ENCODE results near the gene PARD3. TPM values are rescaled to one million over a fixed set of nuclear protein-coding genes. Genes with fewer than 3 reads are reported as not detected.

The PARD3 gene
- total and polyA plus RNA-seq, 7 experiments from 2014 or later: 0.19 to 1.2 (median 0.43) TPM

- Mint-ChIP-seq H3K4me3 (no peak overlapping the region), H3K27me3 (peaks cover 0 to 5% (median 0%) of the 10 kb centered on the region in 5 donors), H3K36me3 (no peaks in the 10 kb centered on the region), H3K9me3 (no peaks in the 10 kb centered on the region), H3K27ac (no peak overlapping the region), H3K4me1 (peaks cover 0 to under 1% (median 0%) of the 10 kb centered on the region in 7 donors)
- CTCF ChIA-PET: no interaction called here
- no peak for ATAC-seq
- Histone ChIP-seq H3K36me3 (ENCODE audit: control insufficient read depth in 2 of 3, insufficient read depth in 3 of 3, low read length in 3 of 3) (no peaks in the 10 kb centered on the region), H3K27ac (ENCODE audit: low read depth, low read length) (no peak overlapping the region), H3K4me1 (ENCODE audit: control insufficient read depth in 2 of 2, insufficient read depth in 2 of 2, low read length in 2 of 2) (no peaks in the 10 kb centered on the region), H3K9me3 (ENCODE audit: control insufficient read depth in 2 of 3, low read length in 3 of 3) (no peaks in the 10 kb centered on the region), H3K27me3 (ENCODE audit: control insufficient read depth in 2 of 2, insufficient read depth in 2 of 2, low read length in 2 of 2) (no peaks in the 10 kb centered on the region), H3K4me3 (ENCODE audit: low read length) (no peak overlapping the region)
- intact Hi-C loops (cut with micrococcal nuclease): no loop called here
- POLR2A ChIA-PET: no interaction called here
- DNase-seq: no peak
Measured at GRCh38 chr10:34334908-34335307, 480.2 kb downstream of the PARD3 start.

DNA sequence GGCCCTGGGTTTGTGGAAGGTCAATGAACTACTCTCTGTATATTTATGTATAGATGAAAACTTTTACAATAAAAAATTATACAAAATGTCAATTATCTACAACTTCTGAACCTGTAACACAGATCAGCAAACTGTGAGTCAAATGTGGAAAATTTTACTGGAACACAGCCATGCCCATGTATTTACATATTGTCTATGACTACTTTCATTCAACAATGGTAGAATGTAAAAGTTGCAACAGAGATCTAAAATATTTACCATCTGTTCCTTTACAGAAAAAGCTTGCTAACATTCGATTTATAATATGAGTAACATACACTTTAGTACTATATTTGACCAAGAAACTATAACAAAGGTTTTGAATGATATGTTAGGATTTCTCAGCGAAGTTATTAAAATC lies 481.6 kb downstream of the PARD3 start:
- H3K36me3 Mint-ChIP-seq: no peaks in the 10 kb centered on the region
- CTCF ChIA-PET: no interaction called here
- Histone ChIP-seq H3K27me3 (ENCODE audit: control insufficient read depth in 2 of 2, insufficient read depth in 2 of 2, low read length in 2 of 2) (no peaks in the 10 kb centered on the region), H3K4me1 (ENCODE audit: control insufficient read depth in 2 of 2, insufficient read depth in 2 of 2, low read length in 2 of 2) (no peaks in the 10 kb centered on the region), H3K36me3 (ENCODE audit: control insufficient read depth in 2 of 3, insufficient read depth in 3 of 3, low read length in 3 of 3) (no peaks in the 10 kb centered on the region), H3K27ac (ENCODE audit: low read depth, low read length) (no peak overlapping the region), H3K9me3 (ENCODE audit: control insufficient read depth in 2 of 3, low read length in 3 of 3) (no peaks in the 10 kb centered on the region), H3K4me3 (ENCODE audit: low read length) (no peak overlapping the region)
- no peak overlapping the region for H3K4me3 Mint-ChIP-seq
- no peak overlapping the region for H3K27ac Mint-ChIP-seq
- ATAC-seq: no peak
- DNase-seq: no peak
- POLR2A ChIA-PET: no interaction called here
- intact Hi-C loops (cut with micrococcal nuclease): no loop called here
- H3K27me3 Mint-ChIP-seq: peaks cover 0 to 5% (median 0%) of the 10 kb centered on the region in 5 donors
- no peaks in the 10 kb centered on the region for H3K4me1 Mint-ChIP-seq
- no peaks in the 10 kb centered on the region for H3K9me3 Mint-ChIP-seq

- intact Hi-C loops (cut with micrococcal nuclease): no loop called here
- DNase-seq (no peak), ATAC-seq (no peak)
- no peak overlapping the region for H3K27ac Mint-ChIP-seq
- no peaks in the 10 kb centered on the region for H3K36me3 Mint-ChIP-seq
- peaks cover 0 to 5% (median 0%) of the 10 kb centered on the region in 5 donors for H3K27me3 Mint-ChIP-seq
- no peaks in the 10 kb centered on the region for H3K4me1 Mint-ChIP-seq
- no peaks in the 10 kb centered on the region for H3K27me3 ChIP-seq (ENCODE audit: control insufficient read depth in 2 of 2, insufficient read depth in 2 of 2, low read length in 2 of 2)
- H3K4me3 ChIP-seq (ENCODE audit: low read length): no peak overlapping the region
- H3K27ac ChIP-seq (ENCODE audit: low read depth, low read length): no peak overlapping the region
- no peaks in the 10 kb centered on the region for H3K36me3 ChIP-seq (ENCODE audit: control insufficient read depth in 2 of 3, insufficient read depth in 3 of 3, low read length in 3 of 3)
- H3K9me3 Mint-ChIP-seq: no peaks in the 10 kb centered on the region
- ChIA-PET POLR2A (no interaction called here), CTCF (no interaction called here)
- no peak overlapping the region for H3K4me3 Mint-ChIP-seq
- H3K9me3 ChIP-seq (ENCODE audit: control insufficient read depth in 2 of 3, low read length in 3 of 3): no peaks in the 10 kb centered on the region
- H3K4me1 ChIP-seq (ENCODE audit: control insufficient read depth in 2 of 2, insufficient read depth in 2 of 2, low read length in 2 of 2): no peaks in the 10 kb centered on the region
Measured at GRCh38 chr10:34327184-34327583, 487.9 kb downstream of the PARD3 start.

GRCh38 chr10:34323192-34323591 lies 491.9 kb downstream of the PARD3 start:
- no peaks in the 10 kb centered on the region for H3K9me3 Mint-ChIP-seq
- Histone ChIP-seq H3K4me1 (ENCODE audit: control insufficient read depth in 2 of 2, insufficient read depth in 2 of 2, low read length in 2 of 2) (no peaks in the 10 kb centered on the region), H3K27me3 (ENCODE audit: control insufficient read depth in 2 of 2, insufficient read depth in 2 of 2, low read length in 2 of 2) (no peaks in the 10 kb centered on the region), H3K9me3 (ENCODE audit: control insufficient read depth in 2 of 3, low read length in 3 of 3) (no peaks in the 10 kb centered on the region), H3K4me3 (ENCODE audit: low read length) (no peak overlapping the region), H3K36me3 (ENCODE audit: control insufficient read depth in 2 of 3, insufficient read depth in 3 of 3, low read length in 3 of 3) (no peaks in the 10 kb centered on the region), H3K27ac (ENCODE audit: low read depth, low read length) (no peak overlapping the region)
- CTCF ChIA-PET: no interaction called here
- DNase-seq: no peak
- H3K27ac Mint-ChIP-seq: no peak overlapping the region
- intact Hi-C loops (cut with micrococcal nuclease): no loop called here
- no peaks in the 10 kb centered on the region for H3K36me3 Mint-ChIP-seq
- H3K4me1 Mint-ChIP-seq: no peaks in the 10 kb centered on the region
- POLR2A ChIA-PET: no interaction called here
- no peak overlapping the region for H3K4me3 Mint-ChIP-seq
- H3K27me3 Mint-ChIP-seq: peaks cover 0 to 4% (median 0%) of the 10 kb centered on the region in 5 donors
- ATAC-seq: no peak

DNA sequence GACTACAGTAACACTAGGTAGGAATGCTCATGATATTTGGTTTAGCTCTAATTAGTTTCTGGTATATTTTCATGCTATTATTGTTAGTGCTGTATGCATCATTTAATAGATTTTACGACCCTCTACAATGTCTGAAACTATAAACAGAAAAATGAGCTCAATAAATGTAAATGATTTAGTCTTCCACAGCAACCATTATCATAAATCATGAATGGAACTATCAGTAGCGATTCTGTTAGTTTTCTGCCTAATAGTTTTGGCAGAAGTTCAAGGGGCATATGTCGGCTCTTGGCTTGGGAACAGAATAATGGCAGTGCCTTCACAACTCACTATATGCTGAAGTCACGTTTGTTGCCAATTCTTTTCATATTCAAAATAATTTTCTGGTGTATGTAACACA lies 494.8 kb downstream of the PARD3 start:
- Mint-ChIP-seq H3K36me3 (no peaks in the 10 kb centered on the region), H3K4me1 (no peaks in the 10 kb centered on the region), H3K27ac (no peak overlapping the region), H3K4me3 (no peak overlapping the region), H3K9me3 (no peaks in the 10 kb centered on the region), H3K27me3 (peaks cover 0 to 3% (median 0%) of the 10 kb centered on the region in 5 donors)
- Histone ChIP-seq H3K36me3 (ENCODE audit: control insufficient read depth in 2 of 3, insufficient read depth in 3 of 3, low read length in 3 of 3) (no peaks in the 10 kb centered on the region), H3K27me3 (ENCODE audit: control insufficient read depth in 2 of 2, insufficient read depth in 2 of 2, low read length in 2 of 2) (no peaks in the 10 kb centered on the region), H3K4me1 (ENCODE audit: control insufficient read depth in 2 of 2, insufficient read depth in 2 of 2, low read length in 2 of 2) (no peaks in the 10 kb centered on the region), H3K9me3 (ENCODE audit: control insufficient read depth in 2 of 3, low read length in 3 of 3) (no peaks in the 10 kb centered on the region), H3K4me3 (ENCODE audit: low read length) (no peak overlapping the region), H3K27ac (ENCODE audit: low read depth, low read length) (no peak overlapping the region)
- ATAC-seq (no peak), DNase-seq (no peak)
- POLR2A ChIA-PET: no interaction called here
- intact Hi-C loops (cut with micrococcal nuclease): no loop called here
- CTCF ChIA-PET: no interaction called here

- H3K9me3 ChIP-seq (ENCODE audit: control insufficient read depth in 2 of 3, low read length in 3 of 3): no peaks in the 10 kb centered on the region
- no peak for ATAC-seq
- no peak overlapping the region for H3K4me3 ChIP-seq (ENCODE audit: low read length)
- H3K4me1 ChIP-seq (ENCODE audit: control insufficient read depth in 2 of 2, insufficient read depth in 2 of 2, low read length in 2 of 2): no peaks in the 10 kb centered on the region
- no peaks in the 10 kb centered on the region for H3K36me3 ChIP-seq (ENCODE audit: control insufficient read depth in 2 of 3, insufficient read depth in 3 of 3, low read length in 3 of 3)
- Mint-ChIP-seq H3K4me1 (peaks cover 0 to 3% (median 0%) of the 10 kb centered on the region in 7 donors), H3K27ac (no peak overlapping the region), H3K9me3 (no peaks in the 10 kb centered on the region), H3K36me3 (no peaks in the 10 kb centered on the region), H3K27me3 (peaks cover 0 to 3% (median 0%) of the 10 kb centered on the region in 5 donors), H3K4me3 (no peak overlapping the region)
- intact Hi-C loops (cut with micrococcal nuclease): no loop called here
- H3K27ac ChIP-seq (ENCODE audit: low read depth, low read length): no peak overlapping the region
- DNase-seq: no peak
- H3K27me3 ChIP-seq (ENCODE audit: control insufficient read depth in 2 of 2, insufficient read depth in 2 of 2, low read length in 2 of 2): no peaks in the 10 kb centered on the region
- ChIA-PET POLR2A (no interaction called here), CTCF (no interaction called here)
Measured at GRCh38 chr10:34319197-34319846, 495.8 kb downstream of the PARD3 start.

- Mint-ChIP-seq H3K4me1 (peaks cover 0 to 17% (median 8%) of the 10 kb centered on the region in 7 donors), H3K36me3 (no peaks in the 10 kb centered on the region), H3K9me3 (no peaks in the 10 kb centered on the region), H3K27me3 (no peaks in the 10 kb centered on the region), H3K27ac (no peak overlapping the region), H3K4me3 (no peak overlapping the region)
- POLR2A ChIA-PET: no interaction called here
- Histone ChIP-seq H3K4me3 (ENCODE audit: low read length) (no peak overlapping the region), H3K27me3 (ENCODE audit: control insufficient read depth in 2 of 2, insufficient read depth in 2 of 2, low read length in 2 of 2) (no peaks in the 10 kb centered on the region), H3K27ac (ENCODE audit: low read depth, low read length) (no peak overlapping the region), H3K36me3 (ENCODE audit: control insufficient read depth in 2 of 3, insufficient read depth in 3 of 3, low read length in 3 of 3) (no peaks in the 10 kb centered on the region), H3K4me1 (ENCODE audit: control insufficient read depth in 2 of 2, insufficient read depth in 2 of 2, low read length in 2 of 2) (no peaks in the 10 kb centered on the region), H3K9me3 (ENCODE audit: control insufficient read depth in 2 of 3, low read length in 3 of 3) (no peaks in the 10 kb centered on the region)
- intact Hi-C loops (cut with micrococcal nuclease): no loop called here
- no peak for ATAC-seq
- DNase-seq: no peak
- CTCF ChIA-PET: no interaction called here
Measured at GRCh38 chr10:34316154-34316553, 498.9 kb downstream of the PARD3 start.

All from naive thymus-derived CD4-positive, alpha-beta T cell (primary cell).